Transverse colon (tissue), 4 donors: ENCODE measurements around the gene GPC6.

Experiments used
- EP300 ChIP-seq: sonication (generic); formaldehyde crosslinking; IDR thresholded peaks from one replicate; pipeline ENCODE4 v1.6.1; 2017; ENCODE audit warnings: antibody characterized with exemption, low read depth
- POLR2AphosphoS5 ChIP-seq, 3 donors: sonication (generic); formaldehyde crosslinking; IDR thresholded peaks; one replicate each; pipeline ENCODE4 v1.6.1; 2016; ENCODE audit warnings: antibody characterized with exemption in 3 of 3
- TF ChIP-seq, protein P1 (sequence below), 5 experiments: fragments of 200-600 bp in 3 of 5; fragments of 450-650 bp in 2 of 5; sonication (generic) in 3 of 5; IDR thresholded peaks; 1 replicate in 2 of 5; 2 replicates in 3 of 5; pipeline ENCODE4 v1.5.1; 2016 to 2017; ENCODE audit warnings: antibody characterized with exemption in 5 of 5, inconsistent platforms in 3 of 5, mild to moderate bottlenecking in 2 of 5, moderate library complexity in 1 of 5

DNA sequence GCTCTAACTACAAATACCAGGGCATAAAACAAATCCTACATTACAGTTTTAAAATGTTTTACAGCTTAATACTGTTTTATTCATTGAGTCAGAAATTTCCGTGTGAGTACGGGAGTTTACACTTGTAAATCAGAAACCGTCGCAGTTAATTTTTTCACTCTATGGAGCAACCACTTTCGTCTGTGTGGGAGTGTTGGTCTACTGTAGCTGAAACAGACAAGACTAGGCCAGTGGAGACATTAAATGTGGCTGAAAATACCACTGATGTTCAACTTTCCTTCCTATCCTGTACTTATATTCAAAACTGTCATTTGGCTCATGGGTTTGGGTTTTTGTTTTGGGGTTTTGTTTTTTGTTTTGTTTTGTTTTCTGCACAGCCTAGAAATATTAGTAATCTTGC lies 984.2 kb downstream of the GPC6 start:
- TF ChIP-seq, protein P1, sequence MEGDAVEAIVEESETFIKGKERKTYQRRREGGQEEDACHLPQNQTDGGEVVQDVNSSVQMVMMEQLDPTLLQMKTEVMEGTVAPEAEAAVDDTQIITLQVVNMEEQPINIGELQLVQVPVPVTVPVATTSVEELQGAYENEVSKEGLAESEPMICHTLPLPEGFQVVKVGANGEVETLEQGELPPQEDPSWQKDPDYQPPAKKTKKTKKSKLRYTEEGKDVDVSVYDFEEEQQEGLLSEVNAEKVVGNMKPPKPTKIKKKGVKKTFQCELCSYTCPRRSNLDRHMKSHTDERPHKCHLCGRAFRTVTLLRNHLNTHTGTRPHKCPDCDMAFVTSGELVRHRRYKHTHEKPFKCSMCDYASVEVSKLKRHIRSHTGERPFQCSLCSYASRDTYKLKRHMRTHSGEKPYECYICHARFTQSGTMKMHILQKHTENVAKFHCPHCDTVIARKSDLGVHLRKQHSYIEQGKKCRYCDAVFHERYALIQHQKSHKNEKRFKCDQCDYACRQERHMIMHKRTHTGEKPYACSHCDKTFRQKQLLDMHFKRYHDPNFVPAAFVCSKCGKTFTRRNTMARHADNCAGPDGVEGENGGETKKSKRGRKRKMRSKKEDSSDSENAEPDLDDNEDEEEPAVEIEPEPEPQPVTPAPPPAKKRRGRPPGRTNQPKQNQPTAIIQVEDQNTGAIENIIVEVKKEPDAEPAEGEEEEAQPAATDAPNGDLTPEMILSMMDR (IDR thresholded peaks at IDR 0.05): no peak
- no peak for TF ChIP-seq POLR2AphosphoS5 (IDR thresholded peaks at IDR 0.05)
- TF ChIP-seq EP300: no peak
